GM23248 (cell line): Measurements from ENCODE around the gene DKKL1.

ENCODE experiments used
- EZH2 ChIP-seq: fragments of 200-600 bp; sonication (generic); IDR thresholded peaks from 2 replicates; pipeline ENCODE4 v1.6.1; 2018; ENCODE audit warnings: antibody characterized with exemption, mild to moderate bottlenecking; ENCODE audit not compliant: insufficient read depth, poor library complexity, severe bottlenecking
- EZH2phosphoT487 ChIP-seq: fragments of 200-600 bp; sonication (generic); IDR thresholded peaks from 2 replicates; pipeline ENCODE4 v1.6.1; 2018; ENCODE audit warnings: antibody characterized with exemption, moderate library complexity, mild to moderate bottlenecking, low read depth; ENCODE audit not compliant: insufficient read depth

DNA sequence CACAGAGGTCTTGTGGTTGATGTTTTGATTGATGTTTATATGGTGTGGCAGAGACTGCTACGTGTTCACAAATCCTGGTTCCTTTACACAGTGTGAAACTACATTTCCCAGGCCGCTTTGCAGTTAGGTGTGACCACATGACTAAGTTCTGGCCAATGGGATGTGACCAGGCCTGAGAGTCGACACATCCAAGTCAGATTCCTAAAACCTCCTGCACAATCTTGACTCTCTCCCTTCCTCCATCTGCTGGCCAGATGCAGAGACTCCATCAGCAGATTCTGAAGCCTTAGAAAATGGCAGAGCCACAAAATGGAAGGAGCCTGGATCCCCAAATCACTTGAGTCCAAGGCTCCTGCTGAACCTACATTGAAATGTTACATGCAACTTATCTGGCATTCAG, 15.8 kb upstream of the DKKL1 start:
- TF ChIP-seq EZH2 (no peak), EZH2phosphoT487 (no peak)
